Neural progenitor cell (in vitro differentiated cells): ENCODE measurements around the gene MACROH2A1.

Experiments used
- CTCF ChIP-seq: fragments of 200-600 bp; sonication (generic); IDR thresholded peaks from 2 replicates; pipeline ENCODE4 v1.5.1; 2017; ENCODE audit warnings: antibody characterized with exemption, mild to moderate bottlenecking
- EZH2 ChIP-seq: fragments of 200-600 bp; sonication (generic); IDR thresholded peaks from 2 replicates; pipeline ENCODE4 v1.6.1; 2017; ENCODE audit warnings: antibody characterized with exemption, mild to moderate bottlenecking, moderate library complexity
- EZH2phosphoT487 ChIP-seq: fragments of 200-600 bp; sonication (generic); IDR thresholded peaks from 2 replicates; pipeline ENCODE4 v1.6.1; 2017; ENCODE audit warnings: antibody characterized with exemption

GRCh38 chr5:135375040-135375793 is 23.8 kb downstream of the MACROH2A1 start:
- no peak for TF ChIP-seq CTCF
- no peak for TF ChIP-seq EZH2
- no peak for TF ChIP-seq EZH2phosphoT487
